ENCODE measurements around the gene DUSP11. TPM values are rescaled to one million over a fixed set of nuclear protein-coding genes. Genes with fewer than 3 reads are reported as not detected.
A peak's percentile ranks its signal among the peaks of the same experiment; 100 is the strongest.
"Not testable (repeated sequence)": the region's sequence is repeated elsewhere in the genome, so short reads cannot be mapped to it uniquely, and the experiment has no call there.

Gene DUSP11
- total and polyA plus RNA-seq, 4 experiments from 2014 or later = 45.5 to 80.5 (median 53.6) TPM

DNA sequence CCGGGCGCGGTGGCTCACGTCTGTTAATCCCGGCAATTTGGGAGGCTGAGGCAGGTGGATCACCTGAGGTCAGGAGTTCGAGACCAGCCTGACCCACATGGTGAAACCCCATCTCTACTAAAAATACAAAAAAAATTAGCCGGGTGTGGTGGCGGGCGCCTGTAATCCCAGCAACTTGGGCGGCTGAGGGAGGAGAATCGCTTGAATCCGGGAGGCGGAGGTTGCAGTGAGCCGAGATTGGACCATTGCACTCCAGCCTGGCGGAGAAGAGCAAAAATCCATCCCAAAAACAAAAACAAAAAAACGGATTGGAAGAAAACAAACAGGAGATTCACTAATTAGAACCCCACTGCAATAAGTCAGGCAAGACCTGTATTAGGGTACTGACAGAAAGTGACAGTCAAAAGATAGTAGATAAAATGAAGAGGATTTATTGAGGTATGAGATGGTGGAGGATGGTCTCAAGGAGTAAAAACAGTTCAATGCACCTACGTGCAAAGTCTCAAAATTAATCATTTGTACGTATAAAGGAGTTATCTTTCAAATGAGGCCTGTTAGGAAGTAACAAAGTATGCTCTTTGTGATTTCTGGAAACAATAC, 936 bp downstream of the DUSP11 start:
- intact Hi-C loops (cut with micrococcal nuclease); DNase-seq; H3K9me3 ChIP-seq (ENCODE audit: control insufficient read depth in 1 of 2, low read length in 2 of 2); H3K27me3 Mint-ChIP-seq; H3K9me3 Mint-ChIP-seq; H3K27me3 ChIP-seq (ENCODE audit: insufficient read depth, low read length): not testable (repeated sequence)
- Histone ChIP-seq H3K36me3 (ENCODE audit: insufficient read depth, low read length) (peaks cover 19% of the 10 kb centered on the region), H3K27ac (ENCODE audit: low read depth, low read length) (peak overlapping the region; percentile 94), H3K4me1 (ENCODE audit: insufficient read depth, low read length) (peaks cover 32% of the 10 kb centered on the region), H3K4me3 (ENCODE audit: low read length in 2 of 2) (peak overlapping the region; percentile 78 to 80)
- Mint-ChIP-seq H3K4me1 (peaks cover 14 to 49% (median 34%) of the 10 kb centered on the region in 4 donors), H3K4me3 (peak overlapping the region; percentile 99 to 100 (median 99)), H3K36me3 (peaks cover 27 to 42% of the 10 kb centered on the region in 2 donors), H3K27ac (peak overlapping the region; percentile 94 to 100 (median 99))
- ChIA-PET CTCF (ENCODE audit: partially characterized antibody) (interaction anchor here (0.7 to 0.9 kb wide), 2 partner anchors 30 to 42 kb away, joined by 3 to 4 read pairs; partner anchors contain the start of gene TPRKB), POLR2A (ENCODE audit: partially characterized antibody) (interaction anchor here (2.7 kb wide), 1 partner anchor 41 kb away, joined by 17 read pairs; the partner anchor contains the start of gene TPRKB)

DNA sequence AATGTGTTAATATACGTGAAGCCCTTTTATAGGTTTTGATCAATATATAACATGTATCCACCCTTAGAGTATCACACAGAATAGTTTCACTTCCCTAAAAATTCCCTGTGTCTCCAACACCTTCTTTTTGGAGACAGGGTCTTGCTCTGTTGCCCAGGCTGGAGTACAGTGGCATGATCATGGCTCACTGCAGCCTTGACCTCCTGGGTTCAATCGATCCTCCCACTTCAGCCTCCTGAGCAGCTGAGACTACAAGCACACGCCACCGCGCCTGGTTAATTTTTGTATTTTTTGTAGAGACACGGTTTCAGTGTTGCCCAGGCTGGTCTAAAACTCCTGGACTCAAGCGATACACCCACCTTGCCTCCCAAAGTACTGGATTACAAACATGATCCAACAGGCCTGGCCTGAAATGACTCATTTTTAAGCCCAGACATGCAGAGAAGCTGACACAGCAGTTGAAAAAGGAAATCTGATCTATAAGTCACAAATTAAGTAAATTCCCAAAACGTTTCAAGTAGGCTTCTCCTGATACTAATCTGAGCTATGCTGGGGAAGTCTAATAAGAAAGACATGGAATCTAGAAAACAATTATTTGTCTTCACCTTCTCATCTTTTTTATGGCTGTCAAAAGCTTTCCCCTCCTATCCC, 2.9 kb downstream of the DUSP11 start:
- DNase-seq = no peak
- no peak overlapping the region for H3K27ac Mint-ChIP-seq
- peak overlapping the region in 1 of 8 donors; percentile 39 for H3K4me3 Mint-ChIP-seq
- peaks cover 44 to 58% of the 10 kb centered on the region in 2 donors for H3K36me3 Mint-ChIP-seq
- Histone ChIP-seq H3K4me1 (ENCODE audit: insufficient read depth, low read length) (peaks cover 32% of the 10 kb centered on the region), H3K27ac (ENCODE audit: low read depth, low read length) (no peak overlapping the region), H3K4me3 (ENCODE audit: low read length in 2 of 2) (no peak overlapping the region), H3K9me3 (ENCODE audit: control insufficient read depth in 1 of 2, low read length in 2 of 2) (no peaks in the 10 kb centered on the region), H3K36me3 (ENCODE audit: insufficient read depth, low read length) (peaks cover 31% of the 10 kb centered on the region), H3K27me3 (ENCODE audit: insufficient read depth, low read length) (no peaks in the 10 kb centered on the region)
- H3K27me3 Mint-ChIP-seq = peaks cover 0 to 2% of the 10 kb centered on the region in 2 donors
- intact Hi-C loops (cut with micrococcal nuclease) = no loop called here
- ChIA-PET CTCF (ENCODE audit: partially characterized antibody) (no interaction called here), POLR2A (ENCODE audit: partially characterized antibody) (no interaction called here)
- H3K4me1 Mint-ChIP-seq = peaks cover 22 to 53% (median 38%) of the 10 kb centered on the region in 4 donors
- H3K9me3 Mint-ChIP-seq = no peaks in the 10 kb centered on the region

DNA sequence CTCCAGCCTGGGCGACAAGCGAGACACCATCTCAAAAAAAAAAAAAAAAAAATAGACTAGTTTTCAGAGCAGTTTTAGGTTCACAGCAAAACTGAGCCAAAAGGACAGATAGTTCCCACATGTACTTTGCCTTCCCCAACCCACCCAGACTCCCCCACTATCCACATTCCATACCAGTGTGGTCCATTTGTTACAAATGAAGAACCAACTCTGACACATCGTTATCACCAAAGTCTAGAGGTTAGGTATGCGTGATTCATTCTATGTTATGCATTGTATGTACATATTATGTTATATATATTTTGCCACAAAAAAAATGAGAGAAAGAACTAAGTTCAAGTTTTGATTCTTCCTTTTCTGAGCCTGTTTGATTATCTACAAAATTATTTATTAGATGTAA, 3.5 kb downstream of the DUSP11 start:
- H3K4me3 Mint-ChIP-seq = peak overlapping the region in 1 of 8 donors; percentile 8
- Histone ChIP-seq H3K36me3 (ENCODE audit: insufficient read depth, low read length) (peaks cover 31% of the 10 kb centered on the region), H3K27me3 (ENCODE audit: insufficient read depth, low read length) (no peaks in the 10 kb centered on the region), H3K4me3 (ENCODE audit: low read length in 2 of 2) (no peak overlapping the region), H3K4me1 (ENCODE audit: insufficient read depth, low read length) (peaks cover 32% of the 10 kb centered on the region), H3K9me3 (ENCODE audit: control insufficient read depth in 1 of 2, low read length in 2 of 2) (no peaks in the 10 kb centered on the region), H3K27ac (ENCODE audit: low read depth, low read length) (no peak overlapping the region)
- no peak for DNase-seq
- no peaks in the 10 kb centered on the region for H3K9me3 Mint-ChIP-seq
- H3K4me1 Mint-ChIP-seq = peaks cover 23 to 55% (median 40%) of the 10 kb centered on the region in 4 donors
- H3K27ac Mint-ChIP-seq = no peak overlapping the region
- peaks cover 46 to 63% of the 10 kb centered on the region in 2 donors for H3K36me3 Mint-ChIP-seq
- ChIA-PET POLR2A (ENCODE audit: partially characterized antibody) (no interaction called here), CTCF (ENCODE audit: partially characterized antibody) (interaction anchor here (1.4 kb wide), 1 partner anchor 12 kb away, joined by 3 read pairs; no protein-coding TSS in a partner anchor)
- intact Hi-C loops (cut with micrococcal nuclease) = no loop called here
- H3K27me3 Mint-ChIP-seq = peaks cover 0 to 2% of the 10 kb centered on the region in 2 donors

DNA sequence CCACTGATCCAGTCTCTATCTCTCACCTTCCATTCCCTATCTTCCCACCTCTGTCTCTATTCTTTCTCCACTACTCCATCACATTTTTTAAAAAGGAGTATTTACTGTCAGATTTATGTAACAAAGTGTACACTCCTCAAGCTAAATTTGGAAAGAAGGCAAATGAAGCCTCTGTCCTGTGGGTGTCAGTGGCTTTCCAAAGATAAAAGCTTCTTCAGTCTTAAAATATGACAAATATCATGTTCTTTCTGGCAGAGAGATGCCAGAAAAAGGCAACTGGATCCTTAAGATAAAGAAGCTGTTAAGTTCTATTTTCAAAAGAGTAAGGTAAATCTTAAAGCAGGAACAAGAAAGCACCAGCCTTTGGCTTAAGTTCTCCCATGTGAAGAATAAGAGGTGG, 7.1 kb downstream of the DUSP11 start:
- Histone ChIP-seq H3K27ac (ENCODE audit: low read depth, low read length) (no peak overlapping the region), H3K36me3 (ENCODE audit: insufficient read depth, low read length) (peaks cover 50% of the 10 kb centered on the region), H3K9me3 (ENCODE audit: control insufficient read depth in 1 of 2, low read length in 2 of 2) (no peaks in the 10 kb centered on the region), H3K4me1 (ENCODE audit: insufficient read depth, low read length) (peaks cover 15% of the 10 kb centered on the region), H3K27me3 (ENCODE audit: insufficient read depth, low read length) (no peaks in the 10 kb centered on the region), H3K4me3 (ENCODE audit: low read length in 2 of 2) (no peak overlapping the region)
- POLR2A ChIA-PET (ENCODE audit: partially characterized antibody) = no interaction called here
- intact Hi-C loops (cut with micrococcal nuclease) = no loop called here
- no peak for DNase-seq
- H3K4me1 Mint-ChIP-seq = peaks cover 28 to 44% (median 34%) of the 10 kb centered on the region in 4 donors
- H3K9me3 Mint-ChIP-seq = no peaks in the 10 kb centered on the region
- no peaks in the 10 kb centered on the region for H3K27me3 Mint-ChIP-seq
- H3K4me3 Mint-ChIP-seq = no peak overlapping the region
- peaks cover 64 to 79% of the 10 kb centered on the region in 2 donors for H3K36me3 Mint-ChIP-seq
- H3K27ac Mint-ChIP-seq = peak overlapping the region in 1 of 7 donors; percentile 19
- CTCF ChIA-PET (ENCODE audit: partially characterized antibody) = no interaction called here

DNA sequence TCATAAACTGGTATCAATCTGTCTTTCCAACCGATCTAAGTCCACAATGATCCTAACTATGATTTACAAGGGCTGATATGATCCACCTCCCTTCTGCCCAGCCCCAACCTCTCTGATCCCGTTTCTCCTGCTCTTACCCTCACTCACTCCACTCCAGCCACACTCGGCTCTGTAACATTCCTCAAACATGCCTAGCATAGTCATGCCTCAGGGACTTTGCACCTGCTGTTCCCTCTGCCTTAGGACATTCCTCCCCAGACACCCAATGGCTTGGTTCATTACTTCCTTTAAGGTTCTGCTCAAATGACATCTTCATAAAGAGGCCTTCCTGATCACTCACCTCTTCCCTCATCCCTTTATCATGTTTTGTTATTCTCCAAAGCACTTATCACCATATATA, 9.2 kb downstream of the DUSP11 start:
- H3K4me1 ChIP-seq (ENCODE audit: insufficient read depth, low read length) = peaks cover 5% of the 10 kb centered on the region
- Mint-ChIP-seq H3K4me3 (no peak overlapping the region), H3K36me3 (peaks cover 64 to 76% of the 10 kb centered on the region in 2 donors), H3K9me3 (no peaks in the 10 kb centered on the region), H3K27me3 (no peaks in the 10 kb centered on the region), H3K4me1 (peaks cover 18 to 31% (median 26%) of the 10 kb centered on the region in 4 donors), H3K27ac (peak overlapping the region in 2 of 7 donors; percentile 4 to 47)
- H3K4me3 ChIP-seq (ENCODE audit: low read length in 2 of 2) = no peak overlapping the region
- no peaks in the 10 kb centered on the region for H3K27me3 ChIP-seq (ENCODE audit: insufficient read depth, low read length)
- intact Hi-C loops (cut with micrococcal nuclease) = no loop called here
- no peak for DNase-seq
- H3K36me3 ChIP-seq (ENCODE audit: insufficient read depth, low read length) = peaks cover 58% of the 10 kb centered on the region
- no peak overlapping the region for H3K27ac ChIP-seq (ENCODE audit: low read depth, low read length)
- ChIA-PET POLR2A (ENCODE audit: partially characterized antibody) (no interaction called here), CTCF (ENCODE audit: partially characterized antibody) (interaction anchor here (1.3 kb wide), 1 partner anchor 14 kb away, joined by 3 read pairs; no protein-coding TSS in a partner anchor)
- H3K9me3 ChIP-seq (ENCODE audit: control insufficient read depth in 1 of 2, low read length in 2 of 2) = no peaks in the 10 kb centered on the region

DNA sequence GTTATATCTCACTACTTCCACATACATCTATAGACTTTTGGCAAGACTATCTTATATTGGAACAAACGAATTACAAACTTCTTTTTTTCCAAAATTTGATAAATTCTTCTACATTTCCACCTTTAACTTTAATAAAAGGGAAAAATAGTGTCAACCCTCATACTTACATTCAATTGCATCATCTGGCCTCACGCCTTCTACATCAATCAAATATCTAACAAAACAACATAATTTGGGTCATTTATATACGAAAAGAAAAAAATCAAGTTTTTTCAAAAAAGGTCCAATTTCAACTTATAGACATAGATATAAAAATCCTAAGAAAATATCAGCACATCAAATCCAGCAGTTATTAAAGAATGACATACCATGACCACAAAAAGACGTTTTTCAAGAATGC, 12.9 kb downstream of the DUSP11 start:
- intact Hi-C loops (cut with micrococcal nuclease) = no loop called here
- H3K4me3 Mint-ChIP-seq = no peak overlapping the region
- Histone ChIP-seq H3K9me3 (ENCODE audit: control insufficient read depth in 1 of 2, low read length in 2 of 2) (no peaks in the 10 kb centered on the region), H3K4me1 (ENCODE audit: insufficient read depth, low read length) (no peaks in the 10 kb centered on the region), H3K27ac (ENCODE audit: low read depth, low read length) (no peak overlapping the region), H3K27me3 (ENCODE audit: insufficient read depth, low read length) (no peaks in the 10 kb centered on the region), H3K36me3 (ENCODE audit: insufficient read depth, low read length) (peaks cover 58% of the 10 kb centered on the region), H3K4me3 (ENCODE audit: low read length in 2 of 2) (no peak overlapping the region)
- H3K9me3 Mint-ChIP-seq = no peaks in the 10 kb centered on the region
- ChIA-PET POLR2A (ENCODE audit: partially characterized antibody) (no interaction called here), CTCF (ENCODE audit: partially characterized antibody) (no interaction called here)
- no peak for DNase-seq
- peaks cover 10 to 19% (median 14%) of the 10 kb centered on the region in 4 donors for H3K4me1 Mint-ChIP-seq
- H3K27ac Mint-ChIP-seq = no peak overlapping the region
- peaks cover 47 to 76% of the 10 kb centered on the region in 2 donors for H3K36me3 Mint-ChIP-seq
- H3K27me3 Mint-ChIP-seq = no peaks in the 10 kb centered on the region

DNA sequence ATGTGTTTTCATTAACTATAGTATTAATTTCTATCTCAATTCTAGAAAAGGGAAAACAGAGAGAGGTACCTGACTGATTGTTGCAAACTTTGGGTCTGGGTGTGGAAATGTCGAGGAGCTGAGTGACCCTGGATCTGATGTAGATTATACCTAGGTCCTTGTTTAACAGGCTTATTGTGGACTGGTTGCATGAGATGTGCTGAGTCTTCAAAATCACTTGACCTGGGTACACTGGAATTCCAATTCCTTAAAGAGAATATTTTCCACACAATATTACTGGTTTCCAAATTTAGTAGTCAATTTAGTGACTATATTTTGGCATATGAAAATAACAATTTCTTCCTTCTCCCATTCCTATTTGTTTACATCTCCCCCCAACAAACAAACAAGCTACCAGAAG, 13.6 kb downstream of the DUSP11 start:
- H3K4me1 Mint-ChIP-seq = peaks cover 8 to 17% (median 13%) of the 10 kb centered on the region in 4 donors
- no peak for DNase-seq
- H3K4me3 Mint-ChIP-seq = no peak overlapping the region
- H3K9me3 ChIP-seq (ENCODE audit: control insufficient read depth in 1 of 2, low read length in 2 of 2) = no peaks in the 10 kb centered on the region
- no peaks in the 10 kb centered on the region for H3K4me1 ChIP-seq (ENCODE audit: insufficient read depth, low read length)
- peaks cover 51 to 76% of the 10 kb centered on the region in 2 donors for H3K36me3 Mint-ChIP-seq
- H3K36me3 ChIP-seq (ENCODE audit: insufficient read depth, low read length) = peaks cover 57% of the 10 kb centered on the region
- H3K27me3 ChIP-seq (ENCODE audit: insufficient read depth, low read length) = no peaks in the 10 kb centered on the region
- H3K4me3 ChIP-seq (ENCODE audit: low read length in 2 of 2) = no peak overlapping the region
- ChIA-PET POLR2A (ENCODE audit: partially characterized antibody) (no interaction called here), CTCF (ENCODE audit: partially characterized antibody) (no interaction called here)
- H3K27ac ChIP-seq (ENCODE audit: low read depth, low read length) = no peak overlapping the region
- no peaks in the 10 kb centered on the region for H3K27me3 Mint-ChIP-seq
- intact Hi-C loops (cut with micrococcal nuclease) = no loop called here
- no peak overlapping the region for H3K27ac Mint-ChIP-seq
- no peaks in the 10 kb centered on the region for H3K9me3 Mint-ChIP-seq

All from CD4-positive, alpha-beta memory T cell (primary cell).